Right atrium auricular region (tissue), 2 donors: ENCODE measurements around the gene SRSF1. TPM values are rescaled to one million over a fixed set of nuclear protein-coding genes. Genes with fewer than 3 reads are reported as not detected.
"Not testable (repeated sequence)": the region's sequence is repeated elsewhere in the genome, so short reads cannot be mapped to it uniquely, and the experiment has no call there.

Experiments used
- DNase-seq: peaks from one replicate; pipeline ENCODE4 v3.0.0-alpha.2; 2019; ENCODE audit warnings: low spot score
- H3K27ac ChIP-seq, 2 donors: fragments of 200-600 bp; sonication (generic); 1 replicate in 1 of 2; 2 replicates in 1 of 2; pipeline ENCODE4 v1.5.1; 2016 to 2019
- H3K27me3 ChIP-seq, 2 donors: fragments of 200-600 bp; sonication (generic); one replicate each; pipeline versions ENCODE4 v1.5.1 to v1.6.0; 2017 to 2019
- H3K36me3 ChIP-seq: fragments of 200-600 bp; sonication (generic); one replicate; pipeline ENCODE4 v1.5.1; 2016
- H3K4me1 ChIP-seq, 2 donors: fragments of 200-600 bp; sonication (generic); one replicate each; pipeline versions ENCODE4 v1.5.1 to v1.6.0; 2017 to 2019
- H3K4me3 ChIP-seq, 2 donors: fragments of 200-600 bp; sonication (generic); 1 replicate in 1 of 2; 2 replicates in 1 of 2; pipeline ENCODE4 v1.5.1; 2017 to 2019; ENCODE audit warnings: mild to moderate bottlenecking in 1 of 2, moderate library complexity in 1 of 2
- H3K9me3 ChIP-seq, 2 donors: fragments of 200-600 bp; sonication (generic); one replicate each; pipeline ENCODE4 v1.5.1; 2019
- CTCF ChIP-seq, 2 donors: fragments of 200-600 bp; sonication (generic); IDR thresholded peaks; one replicate each; pipeline ENCODE4 v1.5.1; 2019; ENCODE audit warnings: antibody characterized with exemption in 2 of 2
- total RNA-seq, 2 donors: library from RNA; depleted of rRNA; stranded (reverse); fragments of >200 nt; gene quantifications; one replicate each; pipeline ENCODE4 v1.1.0, GENCODE V29; 2016

SRSF1 gene
- total RNA-seq, 2 donors from 2014 or later, result 70.6 to 101 TPM

GRCh38 chr17:58051468-58051867 lies 44.4 kb upstream of the SRSF1 start:
- no peak for TF ChIP-seq CTCF (IDR thresholded peaks at IDR 0.05)
- no peak for DNase-seq
- Histone ChIP-seq H3K36me3 (no peaks in the 10 kb centered on the region), H3K4me3 (no peak overlapping the region), H3K9me3 (no peaks in the 10 kb centered on the region), H3K4me1 (no peaks in the 10 kb centered on the region), H3K27ac (no peak overlapping the region), H3K27me3 (no peaks in the 10 kb centered on the region)

- Histone ChIP-seq H3K4me1 (no peaks in the 10 kb centered on the region), H3K9me3 (no peaks in the 10 kb centered on the region), H3K27me3 (no peaks in the 10 kb centered on the region), H3K27ac (no peak overlapping the region), H3K4me3 (no peak overlapping the region), H3K36me3 (no peaks in the 10 kb centered on the region)
- DNase-seq, result no peak
- no peak for TF ChIP-seq CTCF (IDR thresholded peaks at IDR 0.05)
Observed at GRCh38 chr17:58050966-58051365, 43.9 kb upstream of the SRSF1 start.

- H3K27me3 ChIP-seq, result no peaks in the 10 kb centered on the region
- H3K4me1 ChIP-seq, result no peaks in the 10 kb centered on the region
- H3K36me3 ChIP-seq, result no peaks in the 10 kb centered on the region
- no peaks in the 10 kb centered on the region for H3K9me3 ChIP-seq
- TF ChIP-seq CTCF (IDR thresholded peaks at IDR 0.05), result no peak
- DNase-seq, result no peak
- H3K27ac ChIP-seq, result no peak overlapping the region
- H3K4me3 ChIP-seq, result no peak overlapping the region
Observed at GRCh38 chr17:58049533-58049932, 42.5 kb upstream of the SRSF1 start.

GRCh38 chr17:58047376-58048150 lies 40.5 kb upstream of the SRSF1 start:
- H3K9me3 ChIP-seq, result no peaks in the 10 kb centered on the region
- no peak for TF ChIP-seq CTCF (IDR thresholded peaks at IDR 0.05)
- H3K36me3 ChIP-seq, result no peaks in the 10 kb centered on the region
- H3K27me3 ChIP-seq, result no peaks in the 10 kb centered on the region
- H3K4me3 ChIP-seq, result no peak overlapping the region
- H3K27ac ChIP-seq, result no peak overlapping the region
- DNase-seq, result no peak
- H3K4me1 ChIP-seq, result no peaks in the 10 kb centered on the region

GRCh38 chr17:58046239-58047094 lies 39.4 kb upstream of the SRSF1 start:
- H3K27me3 ChIP-seq, result no peaks in the 10 kb centered on the region
- no peak overlapping the region for H3K4me3 ChIP-seq
- H3K9me3 ChIP-seq, result no peaks in the 10 kb centered on the region
- H3K27ac ChIP-seq, result no peak overlapping the region
- no peaks in the 10 kb centered on the region for H3K4me1 ChIP-seq
- DNase-seq, result no peak
- no peak for TF ChIP-seq CTCF (IDR thresholded peaks at IDR 0.05)
- no peaks in the 10 kb centered on the region for H3K36me3 ChIP-seq

GRCh38 chr17:58044256-58044655 lies 37.2 kb upstream of the SRSF1 start:
- not testable (repeated sequence) for H3K27me3 ChIP-seq, DNase-seq, H3K4me1 ChIP-seq, H3K9me3 ChIP-seq, H3K36me3 ChIP-seq, H3K27ac ChIP-seq, H3K4me3 ChIP-seq
